ENCODE measurements around the gene SEMA6D. TPM values are rescaled to one million over a fixed set of nuclear protein-coding genes. Genes with fewer than 3 reads are reported as not detected.

The SEMA6D gene
- polyA plus RNA-seq, 1 donor (not counting 4 experiments of a cell fraction or from before 2014, with no cell fraction given) = 0.67 TPM

- Histone ChIP-seq H3K9me3 (ENCODE audit: control insufficient read depth, low read depth, low read length) (no peaks in the 10 kb centered on the region), H3K9ac (ENCODE audit: control insufficient read depth, extremely low read depth, insufficient read depth, low read length) (no peak overlapping the region), H3K9me1 (ENCODE audit: control insufficient read depth, extremely low read depth, insufficient read depth, low read length) (no peaks in the 10 kb centered on the region), H3K27ac (ENCODE audit: control insufficient read depth, insufficient read depth, low read length) (no peak overlapping the region), H3K27me3 (ENCODE audit: control insufficient read depth, extremely low read depth, insufficient read depth, low read length) (no peaks in the 10 kb centered on the region), H3K4me3 (ENCODE audit: control insufficient read depth in 2 of 3, extremely low read depth in 1 of 3, insufficient read depth in 2 of 3, low read depth in 1 of 3, low read length in 3 of 3) (no peak overlapping the region), H4K20me1 (ENCODE audit: control insufficient read depth, extremely low read depth, insufficient read depth, low read length) (no peaks in the 10 kb centered on the region), H3K79me2 (ENCODE audit: control insufficient read depth, insufficient read depth, low read length) (no peaks in the 10 kb centered on the region), H3K36me3 (ENCODE audit: control insufficient read depth in 2 of 2, extremely low read depth in 1 of 2, insufficient read depth in 2 of 2, low read length in 2 of 2) (no peaks in the 10 kb centered on the region), H2AFZ (ENCODE audit: control insufficient read depth, low read length) (no peak overlapping the region), H3K4me1 (ENCODE audit: control insufficient read depth, extremely low read depth, insufficient read depth, low read length) (no peaks in the 10 kb centered on the region), H3K4me2 (ENCODE audit: control insufficient read depth, extremely low read depth, insufficient read depth, low read depth, low read length) (no peak overlapping the region)
- dilution Hi-C loops (cut with MboI; ENCODE audit: extremely low pct_ligation_motif_present, low sequenced_read_pairs) = no loop called here
- FAIRE-seq = no peak
- no peak for TF ChIP-seq EZH2 (IDR thresholded peaks at IDR 0.05; ENCODE audit: low read length)
- no peak for TF ChIP-seq CTCF (optimal IDR thresholded peaks at IDR 0.05 in 1 of 3, IDR thresholded peaks at IDR 0.05 in 1 of 3, conservative IDR thresholded peaks at IDR 0.05 in 1 of 3; ENCODE audit: extremely low read depth in 1 of 3, insufficient read depth in 2 of 3, low read length in 3 of 3)
- DNase-seq (ENCODE audit: low read depth, low spot score) = no peak
Measured at GRCh38 chr15:47767035-47767434, 49.7 kb downstream of the SEMA6D start.

- H3K27ac ChIP-seq (ENCODE audit: control insufficient read depth, insufficient read depth, low read length) = no peak overlapping the region
- no peak overlapping the region for H2AFZ ChIP-seq (ENCODE audit: control insufficient read depth, low read length)
- H3K4me3 ChIP-seq (ENCODE audit: control insufficient read depth in 2 of 3, extremely low read depth in 1 of 3, insufficient read depth in 2 of 3, low read depth in 1 of 3, low read length in 3 of 3) = no peak overlapping the region
- H3K36me3 ChIP-seq (ENCODE audit: control insufficient read depth in 2 of 2, extremely low read depth in 1 of 2, insufficient read depth in 2 of 2, low read length in 2 of 2) = no peaks in the 10 kb centered on the region
- FAIRE-seq (no peak), DNase-seq (ENCODE audit: low read depth, low spot score) (no peak)
- no peaks in the 10 kb centered on the region for H3K27me3 ChIP-seq (ENCODE audit: control insufficient read depth, extremely low read depth, insufficient read depth, low read length)
- H3K4me2 ChIP-seq (ENCODE audit: control insufficient read depth, extremely low read depth, insufficient read depth, low read depth, low read length) = no peak overlapping the region
- no peak overlapping the region for H3K9ac ChIP-seq (ENCODE audit: control insufficient read depth, extremely low read depth, insufficient read depth, low read length)
- no peaks in the 10 kb centered on the region for H3K9me3 ChIP-seq (ENCODE audit: control insufficient read depth, low read depth, low read length)
- dilution Hi-C loops (cut with MboI; ENCODE audit: extremely low pct_ligation_motif_present, low sequenced_read_pairs) = no loop called here
- no peaks in the 10 kb centered on the region for H3K4me1 ChIP-seq (ENCODE audit: control insufficient read depth, extremely low read depth, insufficient read depth, low read length)
- TF ChIP-seq CTCF (optimal IDR thresholded peaks at IDR 0.05 in 1 of 3, IDR thresholded peaks at IDR 0.05 in 1 of 3, conservative IDR thresholded peaks at IDR 0.05 in 1 of 3; ENCODE audit: extremely low read depth in 1 of 3, insufficient read depth in 2 of 3, low read length in 3 of 3) = no peak
- no peak for TF ChIP-seq EZH2 (IDR thresholded peaks at IDR 0.05; ENCODE audit: low read length)
- no peaks in the 10 kb centered on the region for H3K79me2 ChIP-seq (ENCODE audit: control insufficient read depth, insufficient read depth, low read length)
- no peaks in the 10 kb centered on the region for H4K20me1 ChIP-seq (ENCODE audit: control insufficient read depth, extremely low read depth, insufficient read depth, low read length)
- H3K9me1 ChIP-seq (ENCODE audit: control insufficient read depth, extremely low read depth, insufficient read depth, low read length) = no peaks in the 10 kb centered on the region
Measured at GRCh38 chr15:47768735-47769134, 51.4 kb downstream of the SEMA6D start.
